ENCODE results near the gene EVI5.

DNA sequence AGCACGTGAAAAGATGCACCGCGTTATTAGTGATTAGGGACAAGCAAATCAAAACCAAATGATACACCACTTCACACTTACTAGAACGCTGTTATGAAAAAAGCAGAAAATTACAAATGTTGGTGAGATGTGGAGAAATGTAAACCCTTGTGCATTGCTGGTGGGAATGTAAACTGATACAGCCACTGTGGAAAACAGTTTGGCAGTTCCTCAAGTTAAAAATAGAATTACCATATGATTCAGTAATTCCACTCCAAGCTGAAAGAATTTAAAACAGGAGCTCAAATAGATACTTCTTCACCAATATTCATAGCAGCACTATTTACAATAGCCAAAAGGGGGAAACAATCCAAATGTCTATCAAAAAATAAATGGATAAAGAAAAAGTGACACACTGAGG is 10.3 kb upstream of the EVI5 start:
- TF ChIP-seq EZH2 (IDR thresholded peaks at IDR 0.05; ENCODE audit: borderline replicate concordance, insufficient read depth, low read depth, low read length, poor library complexity, severe bottlenecking) = no peak
- TF ChIP-seq, protein P1, sequence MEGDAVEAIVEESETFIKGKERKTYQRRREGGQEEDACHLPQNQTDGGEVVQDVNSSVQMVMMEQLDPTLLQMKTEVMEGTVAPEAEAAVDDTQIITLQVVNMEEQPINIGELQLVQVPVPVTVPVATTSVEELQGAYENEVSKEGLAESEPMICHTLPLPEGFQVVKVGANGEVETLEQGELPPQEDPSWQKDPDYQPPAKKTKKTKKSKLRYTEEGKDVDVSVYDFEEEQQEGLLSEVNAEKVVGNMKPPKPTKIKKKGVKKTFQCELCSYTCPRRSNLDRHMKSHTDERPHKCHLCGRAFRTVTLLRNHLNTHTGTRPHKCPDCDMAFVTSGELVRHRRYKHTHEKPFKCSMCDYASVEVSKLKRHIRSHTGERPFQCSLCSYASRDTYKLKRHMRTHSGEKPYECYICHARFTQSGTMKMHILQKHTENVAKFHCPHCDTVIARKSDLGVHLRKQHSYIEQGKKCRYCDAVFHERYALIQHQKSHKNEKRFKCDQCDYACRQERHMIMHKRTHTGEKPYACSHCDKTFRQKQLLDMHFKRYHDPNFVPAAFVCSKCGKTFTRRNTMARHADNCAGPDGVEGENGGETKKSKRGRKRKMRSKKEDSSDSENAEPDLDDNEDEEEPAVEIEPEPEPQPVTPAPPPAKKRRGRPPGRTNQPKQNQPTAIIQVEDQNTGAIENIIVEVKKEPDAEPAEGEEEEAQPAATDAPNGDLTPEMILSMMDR (IDR thresholded peaks at IDR 0.05) = no peak

All from B cell (primary cell).